Spleen (tissue), 11 donors: ENCODE results near the gene MAP4K3. TPM values are rescaled to one million over a fixed set of nuclear protein-coding genes. Genes with fewer than 3 reads are reported as not detected.

Experiments used
- DNase-seq: peaks from one replicate; pipeline ENCODE4 v3.0.0-alpha.2; 2020
- H3K27ac ChIP-seq, 8 donors: fragments of 200-600 bp; sonication (generic) in 7 of 8; 1 replicate in 4 of 8; 2 replicates in 4 of 8; pipeline versions ENCODE4 v1.5.0 to v1.8.0; 2016 to 2021; ENCODE audit warnings: inconsistent platforms in 4 of 8, mild to moderate bottlenecking in 4 of 8, moderate library complexity in 1 of 8
- H3K27me3 ChIP-seq, 7 donors: fragments of 200-600 bp; sonication (generic) in 6 of 7; replicated peaks in 1 of 7; 1 replicate in 4 of 7; 2 replicates in 3 of 7; pipeline versions ENCODE4 v1.5.0 to v1.8.0; 2016 to 2021; ENCODE audit warnings: inconsistent platforms in 3 of 7, mild to moderate bottlenecking in 1 of 7
- H3K36me3 ChIP-seq, 6 donors: fragments of 200-600 bp; sonication (generic) in 5 of 6; 1 replicate in 4 of 6; 2 replicates in 2 of 6; pipeline versions ENCODE4 v1.5.0 to v1.8.0; 2016 to 2021; ENCODE audit warnings: inconsistent platforms in 2 of 6
- H3K4me1 ChIP-seq, 6 donors: fragments of 200-600 bp; sonication (generic) in 5 of 6; 1 replicate in 3 of 6; 2 replicates in 3 of 6; pipeline versions ENCODE4 v1.5.0 to v1.8.0; 2016 to 2021; ENCODE audit warnings: inconsistent platforms in 3 of 6
- H3K4me3 ChIP-seq, 8 donors: fragments of 200-600 bp; sonication (generic) in 7 of 8; 1 replicate in 4 of 8; 2 replicates in 4 of 8; pipeline versions ENCODE4 v1.5.0 to v1.8.0; 2016 to 2021; ENCODE audit warnings: inconsistent platforms in 4 of 8, mild to moderate bottlenecking in 4 of 8, moderate library complexity in 2 of 8
- H3K9me3 ChIP-seq, 8 donors: fragments of 200-600 bp; sonication (generic) in 7 of 8; 1 replicate in 4 of 8; 2 replicates in 4 of 8; pipeline versions ENCODE4 v1.5.0 to v1.8.0; 2016 to 2021; ENCODE audit warnings: inconsistent platforms in 4 of 8
- CTCF ChIP-seq, 11 experiments: fragments of 200-600 bp in 7 of 11; fragments of 450-650 bp in 4 of 11; sonication (generic) in 4 of 11; IDR thresholded peaks in 8 of 11; conservative IDR thresholded peaks in 3 of 11; 1 replicate in 7 of 11; 2 replicates in 4 of 11; pipeline versions ENCODE4 v1.4.0 to v1.8.0; 2016 to 2021; ENCODE audit warnings: antibody characterized with exemption in 11 of 11, inconsistent platforms in 4 of 11, mild to moderate bottlenecking in 1 of 11
- POLR2A ChIP-seq, 3 donors: fragments of 450-650 bp; IDR thresholded peaks; one replicate each; pipeline ENCODE4 v1.5.1; 2017; ENCODE audit warnings: antibody characterized with exemption in 3 of 3, mild to moderate bottlenecking in 1 of 3
- POLR2AphosphoS5 ChIP-seq, 3 donors: sonication (generic); formaldehyde crosslinking; IDR thresholded peaks; one replicate each; pipeline ENCODE4 v1.5.1; 2017; ENCODE audit warnings: antibody characterized with exemption in 3 of 3
- whole genome bisulfite sequencing, 5 donors: extraction: QIAGEN DNeasy Blood & Tissue Kit in 3 of 5; methylation state at CpG; one replicate each; pipeline versions ENCODE4 v1.1.5 to v1.1.7; 2013 to 2018; 5-methylcytosine and 5-hydroxymethylcytosine counted together
- intact Hi-C: fragments of 100-400 bp; cut with DNase I; formaldehyde crosslinking; loops from one replicate; pipeline ENCODE4 v1.15.0; 2023; ENCODE audit warnings: low total_unique reads
- polyA plus RNA-seq, 3 donors: library from polyadenylated mRNA; stranded (reverse); fragments of 200-250 nt; gene quantifications; one replicate each; pipeline ENCODE4 v1.2.1, GENCODE V29; 2013
- total RNA-seq, 7 donors: library from RNA; depleted of rRNA in 3 of 7; stranded (reverse); fragments of >200 nt in 3 of 7; fragmentation: NEBNext Ultra II Directional in 4 of 7; extraction: Animal tissue kit (Norgen Biotek cat#: 25700) in 4 of 7; gene quantifications; one replicate each; pipeline versions ENCODE4 v1.1.0 to v1.2.1, GENCODE V29; 2016 to 2021
- donor health status: healthy with polysubstance abuse.
- donor health status: DM: no; HTN: no; CAD: no; lungs with moderate emphysema.
- donor health status: DM: no; HTN: no; CAD: no.
- donor health status: Bipolar disorder and iron deficiency.
- donor health status: healthy.
- donor health status: DM: no; HTN: no; CAD: no.
- donor health status: DM: yes; HTN: yes; CAD: no.

The MAP4K3 gene
- total and polyA plus RNA-seq, 10 donors, result 5.8 to 49.5 (median 32.6) TPM

GRCh38 chr2:39264733-39265132, 172.4 kb downstream of the MAP4K3 start:
- Histone ChIP-seq H3K4me3 (no peak overlapping the region), H3K27ac (peak overlapping the region in 7 of 8 donors; percentile 1 to 50 (median 39)), H3K9me3 (no peaks in the 10 kb centered on the region), H3K27me3 (no peaks in the 10 kb centered on the region), H3K4me1 (peaks cover 5 to 31% (median 19%) of the 10 kb centered on the region in 6 donors), H3K36me3 (peaks cover 0 to 45% (median 5%) of the 10 kb centered on the region in 6 donors)
- TF ChIP-seq CTCF (IDR thresholded peaks at IDR 0.05 in 8 of 11, conservative IDR thresholded peaks at IDR 0.05 in 3 of 11) (no peak), POLR2AphosphoS5 (IDR thresholded peaks at IDR 0.05) (no peak), POLR2A (IDR thresholded peaks at IDR 0.05) (no peak)
- intact Hi-C loops, result no loop called here
- 42 to 85% (median 63%) methylated on average over 1 of the region's 1 CpG for WGBS, 5 donors
- no peak for DNase-seq

DNA sequence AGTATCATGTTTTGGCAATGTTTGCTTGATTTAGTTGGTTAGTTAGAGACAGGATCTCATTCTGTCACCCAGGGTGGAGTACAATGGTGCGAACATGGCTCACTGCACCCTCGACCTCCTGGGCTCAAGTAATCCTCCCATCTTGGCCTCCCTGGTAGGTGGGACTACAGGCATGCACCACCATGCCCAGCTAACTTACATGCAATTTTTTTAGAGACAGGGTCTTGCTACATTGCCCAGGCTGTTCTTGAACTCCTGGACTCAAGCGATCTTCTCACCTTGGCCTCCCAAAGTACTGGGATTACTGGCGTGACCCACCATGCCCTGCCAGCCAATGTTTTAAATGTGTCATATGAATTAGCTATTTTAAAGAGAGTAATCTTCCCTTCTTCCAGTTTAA, 177.0 kb downstream of the MAP4K3 start:
- WGBS, 5 donors, result 90 to 98% (median 96%) methylated on average over 4 of the region's 4 CpGs
- peaks cover 0 to 78% (median 27%) of the 10 kb centered on the region in 6 donors for H3K36me3 ChIP-seq

DNA sequence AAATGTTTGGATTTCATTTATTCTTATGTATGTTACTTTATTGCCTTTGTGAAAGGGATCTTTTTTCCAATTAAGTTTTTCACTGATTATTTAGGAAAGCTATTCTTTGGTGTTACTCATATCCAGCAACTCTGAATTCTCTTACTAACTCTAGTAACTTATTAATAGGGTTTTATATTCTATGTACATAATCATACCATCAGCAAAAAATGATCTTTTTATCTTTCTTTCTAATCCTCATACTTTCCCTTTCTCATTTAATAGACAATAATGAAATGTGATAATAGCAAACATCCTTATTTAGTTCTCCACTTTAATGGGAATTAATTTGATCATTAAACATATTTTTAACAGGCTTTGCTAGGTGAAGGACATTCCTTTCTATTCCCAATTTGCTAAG, 181.0 kb downstream of the MAP4K3 start:
- no peaks in the 10 kb centered on the region for H3K4me1 ChIP-seq
- intact Hi-C loops, result no loop called here
- H3K4me3 ChIP-seq, result no peak overlapping the region
- no peak for DNase-seq
- TF ChIP-seq POLR2A (IDR thresholded peaks at IDR 0.05) (no peak), POLR2AphosphoS5 (IDR thresholded peaks at IDR 0.05) (no peak), CTCF (IDR thresholded peaks at IDR 0.05 in 8 of 11, conservative IDR thresholded peaks at IDR 0.05 in 3 of 11) (no peak)
- H3K36me3 ChIP-seq, result peaks cover 0 to 90% (median 50%) of the 10 kb centered on the region in 6 donors
- peaks cover 0 to 3% (median 0%) of the 10 kb centered on the region in 8 donors for H3K9me3 ChIP-seq
- H3K27me3 ChIP-seq, result no peaks in the 10 kb centered on the region
- H3K27ac ChIP-seq, result no peak overlapping the region

More for the DNA sequence above, 177.0 kb downstream of the MAP4K3 start:
- no peak overlapping the region for H3K4me3 ChIP-seq
- intact Hi-C loops, result no loop called here
- no peak for DNase-seq
- H3K4me1 ChIP-seq, result peaks cover 0 to 14% (median 5%) of the 10 kb centered on the region in 6 donors
- no peaks in the 10 kb centered on the region for H3K27me3 ChIP-seq
- H3K27ac ChIP-seq, result no peak overlapping the region
- TF ChIP-seq POLR2A (IDR thresholded peaks at IDR 0.05) (no peak), CTCF (IDR thresholded peaks at IDR 0.05 in 8 of 11, conservative IDR thresholded peaks at IDR 0.05 in 3 of 11) (no peak), POLR2AphosphoS5 (IDR thresholded peaks at IDR 0.05) (no peak)
- no peaks in the 10 kb centered on the region for H3K9me3 ChIP-seq

DNA sequence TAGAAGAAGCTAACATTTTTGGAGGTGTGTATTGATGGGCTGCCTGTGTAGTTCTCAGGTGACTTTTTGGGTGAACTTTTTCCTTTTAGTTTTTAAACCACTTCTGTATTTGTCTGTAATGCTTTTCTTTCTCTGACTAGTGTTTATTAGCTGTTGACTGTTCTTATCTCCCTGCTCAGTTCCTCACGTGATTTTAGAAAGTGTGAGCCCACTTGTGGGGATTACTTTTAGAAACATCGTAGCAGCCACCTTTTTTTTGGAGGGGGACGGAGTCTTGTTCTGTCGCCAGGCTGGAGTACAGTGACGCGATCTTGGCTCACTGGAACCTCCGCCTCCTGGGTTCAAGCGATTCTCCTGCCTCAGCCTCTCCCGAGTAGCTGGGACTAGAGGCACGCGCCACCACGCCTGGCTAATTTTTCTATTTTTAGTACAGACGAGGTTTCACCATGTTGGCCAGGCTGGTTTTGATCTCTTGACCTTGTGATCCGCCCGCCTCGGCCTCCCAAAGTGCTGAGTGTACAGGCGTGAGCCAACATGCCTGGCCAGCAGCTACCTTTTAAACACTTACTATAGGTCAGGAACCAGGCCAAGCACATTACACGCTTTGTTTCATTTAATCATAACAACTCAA, 184.1 kb downstream of the MAP4K3 start:
- peaks cover 0 to 75% (median 41%) of the 10 kb centered on the region in 6 donors for H3K36me3 ChIP-seq
- H3K27me3 ChIP-seq, result no peaks in the 10 kb centered on the region
- no peak overlapping the region for H3K4me3 ChIP-seq
- DNase-seq, result no peak
- no peak overlapping the region for H3K27ac ChIP-seq
- 88 to 93% (median 92%) methylated on average over 18 of the region's 18 CpGs for WGBS, 5 donors
- peaks cover 0 to 7% (median 0%) of the 10 kb centered on the region in 8 donors for H3K9me3 ChIP-seq
- H3K4me1 ChIP-seq, result no peaks in the 10 kb centered on the region
- TF ChIP-seq POLR2A (IDR thresholded peaks at IDR 0.05) (no peak), POLR2AphosphoS5 (IDR thresholded peaks at IDR 0.05) (no peak), CTCF (IDR thresholded peaks at IDR 0.05 in 8 of 11, conservative IDR thresholded peaks at IDR 0.05 in 3 of 11) (no peak)
- intact Hi-C loops, result no loop called here
